Spleen (tissue), 11 donors: ENCODE measurements around the gene PTPRT. TPM values are rescaled to one million over a fixed set of nuclear protein-coding genes. Genes with fewer than 3 reads are reported as not detected.

ENCODE experiments used
- DNase-seq: peaks from one replicate; pipeline ENCODE4 v3.0.0-alpha.2; 2020
- H3K27ac ChIP-seq, 8 donors: fragments of 200-600 bp; sonication (generic) in 7 of 8; 1 replicate in 4 of 8; 2 replicates in 4 of 8; pipeline versions ENCODE4 v1.5.0 to v1.8.0; 2016 to 2021; ENCODE audit warnings: inconsistent platforms in 4 of 8, mild to moderate bottlenecking in 4 of 8, moderate library complexity in 1 of 8
- H3K27me3 ChIP-seq, 7 donors: fragments of 200-600 bp; sonication (generic) in 6 of 7; replicated peaks in 1 of 7; 1 replicate in 4 of 7; 2 replicates in 3 of 7; pipeline versions ENCODE4 v1.5.0 to v1.8.0; 2016 to 2021; ENCODE audit warnings: inconsistent platforms in 3 of 7, mild to moderate bottlenecking in 1 of 7
- H3K36me3 ChIP-seq, 6 donors: fragments of 200-600 bp; sonication (generic) in 5 of 6; 1 replicate in 4 of 6; 2 replicates in 2 of 6; pipeline versions ENCODE4 v1.5.0 to v1.8.0; 2016 to 2021; ENCODE audit warnings: inconsistent platforms in 2 of 6
- H3K4me1 ChIP-seq, 6 donors: fragments of 200-600 bp; sonication (generic) in 5 of 6; 1 replicate in 3 of 6; 2 replicates in 3 of 6; pipeline versions ENCODE4 v1.5.0 to v1.8.0; 2016 to 2021; ENCODE audit warnings: inconsistent platforms in 3 of 6
- H3K4me3 ChIP-seq, 8 donors: fragments of 200-600 bp; sonication (generic) in 7 of 8; 1 replicate in 4 of 8; 2 replicates in 4 of 8; pipeline versions ENCODE4 v1.5.0 to v1.8.0; 2016 to 2021; ENCODE audit warnings: inconsistent platforms in 4 of 8, mild to moderate bottlenecking in 4 of 8, moderate library complexity in 2 of 8
- H3K9me3 ChIP-seq, 8 donors: fragments of 200-600 bp; sonication (generic) in 7 of 8; 1 replicate in 4 of 8; 2 replicates in 4 of 8; pipeline versions ENCODE4 v1.5.0 to v1.8.0; 2016 to 2021; ENCODE audit warnings: inconsistent platforms in 4 of 8
- POLR2A ChIP-seq, 3 donors: fragments of 450-650 bp; IDR thresholded peaks; one replicate each; pipeline ENCODE4 v1.5.1; 2017; ENCODE audit warnings: antibody characterized with exemption in 3 of 3, mild to moderate bottlenecking in 1 of 3
- POLR2AphosphoS5 ChIP-seq, 3 donors: sonication (generic); formaldehyde crosslinking; IDR thresholded peaks; one replicate each; pipeline ENCODE4 v1.5.1; 2017; ENCODE audit warnings: antibody characterized with exemption in 3 of 3
- WGBS, 5 donors: extraction: QIAGEN DNeasy Blood & Tissue Kit in 3 of 5; methylation state at CpG; one replicate each; pipeline versions ENCODE4 v1.1.5 to v1.1.7; 2013 to 2018; 5-methylcytosine and 5-hydroxymethylcytosine counted together
- intact Hi-C: fragments of 100-400 bp; cut with DNase I; formaldehyde crosslinking; loops from one replicate; pipeline ENCODE4 v1.15.0; 2023; ENCODE audit warnings: low total_unique reads
- polyA plus RNA-seq, 3 donors: library from polyadenylated mRNA; stranded (reverse); fragments of 200-250 nt; gene quantifications; one replicate each; pipeline ENCODE4 v1.2.1, GENCODE V29; 2013
- total RNA-seq, 7 donors: library from RNA; depleted of rRNA in 3 of 7; stranded (reverse); fragments of >200 nt in 3 of 7; fragmentation: NEBNext Ultra II Directional in 4 of 7; extraction: Animal tissue kit (Norgen Biotek cat#: 25700) in 4 of 7; gene quantifications; one replicate each; pipeline versions ENCODE4 v1.1.0 to v1.2.1, GENCODE V29; 2016 to 2021
- TF ChIP-seq, protein P1 (sequence below), 11 experiments: fragments of 200-600 bp in 7 of 11; fragments of 450-650 bp in 4 of 11; sonication (generic) in 4 of 11; IDR thresholded peaks in 8 of 11; conservative IDR thresholded peaks in 3 of 11; 1 replicate in 7 of 11; 2 replicates in 4 of 11; pipeline versions ENCODE4 v1.4.0 to v1.8.0; 2016 to 2021; ENCODE audit warnings: antibody characterized with exemption in 11 of 11, inconsistent platforms in 4 of 11, mild to moderate bottlenecking in 1 of 11
- donor health status: healthy with polysubstance abuse.
- donor health status: DM: no; HTN: no; CAD: no; lungs with moderate emphysema.
- donor health status: DM: no; HTN: no; CAD: no.
- donor health status: Bipolar disorder and iron deficiency.
- donor health status: healthy.
- donor health status: DM: no; HTN: no; CAD: no.
- donor health status: DM: yes; HTN: yes; CAD: no.

Gene PTPRT
- total and polyA plus RNA-seq, 10 donors, result 0.02 to 4.7 (median 1.2) TPM

DNA sequence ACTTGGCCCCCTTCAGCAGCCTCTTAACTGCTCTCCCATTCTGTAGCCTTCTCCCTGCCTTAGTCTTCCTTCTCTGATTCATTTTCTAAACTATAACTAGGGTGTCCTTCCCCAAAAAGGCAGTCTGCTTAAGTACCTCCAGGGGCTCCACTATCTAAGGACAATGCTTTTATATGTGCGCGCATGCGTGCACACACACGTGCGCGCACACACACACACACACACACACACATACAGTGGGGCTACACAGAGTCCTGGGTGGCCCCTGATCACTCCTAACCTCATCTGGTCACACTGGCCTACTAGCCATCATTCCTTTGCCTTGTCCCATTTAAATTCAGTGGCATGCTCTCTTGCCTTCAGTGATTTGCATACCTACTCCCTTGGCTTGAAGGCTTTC is 917.2 kb downstream of the PTPRT start:
- Histone ChIP-seq H3K4me1 (no peaks in the 10 kb centered on the region), H3K4me3 (no peak overlapping the region), H3K27ac (no peak overlapping the region), H3K9me3 (no peaks in the 10 kb centered on the region), H3K27me3 (no peaks in the 10 kb centered on the region), H3K36me3 (no peaks in the 10 kb centered on the region)
- TF ChIP-seq POLR2AphosphoS5 (IDR thresholded peaks at IDR 0.05) (no peak), POLR2A (IDR thresholded peaks at IDR 0.05) (no peak)
- TF ChIP-seq, protein P1, sequence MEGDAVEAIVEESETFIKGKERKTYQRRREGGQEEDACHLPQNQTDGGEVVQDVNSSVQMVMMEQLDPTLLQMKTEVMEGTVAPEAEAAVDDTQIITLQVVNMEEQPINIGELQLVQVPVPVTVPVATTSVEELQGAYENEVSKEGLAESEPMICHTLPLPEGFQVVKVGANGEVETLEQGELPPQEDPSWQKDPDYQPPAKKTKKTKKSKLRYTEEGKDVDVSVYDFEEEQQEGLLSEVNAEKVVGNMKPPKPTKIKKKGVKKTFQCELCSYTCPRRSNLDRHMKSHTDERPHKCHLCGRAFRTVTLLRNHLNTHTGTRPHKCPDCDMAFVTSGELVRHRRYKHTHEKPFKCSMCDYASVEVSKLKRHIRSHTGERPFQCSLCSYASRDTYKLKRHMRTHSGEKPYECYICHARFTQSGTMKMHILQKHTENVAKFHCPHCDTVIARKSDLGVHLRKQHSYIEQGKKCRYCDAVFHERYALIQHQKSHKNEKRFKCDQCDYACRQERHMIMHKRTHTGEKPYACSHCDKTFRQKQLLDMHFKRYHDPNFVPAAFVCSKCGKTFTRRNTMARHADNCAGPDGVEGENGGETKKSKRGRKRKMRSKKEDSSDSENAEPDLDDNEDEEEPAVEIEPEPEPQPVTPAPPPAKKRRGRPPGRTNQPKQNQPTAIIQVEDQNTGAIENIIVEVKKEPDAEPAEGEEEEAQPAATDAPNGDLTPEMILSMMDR (IDR thresholded peaks at IDR 0.05 in 8 of 11, conservative IDR thresholded peaks at IDR 0.05 in 3 of 11), result no peak
- intact Hi-C loops, result no loop called here
- WGBS, 5 donors, result 89 to 97% (median 94%) methylated on average over 6 of the region's 6 CpGs
- no peak for DNase-seq

- TF ChIP-seq, protein P1 (IDR thresholded peaks at IDR 0.05 in 8 of 11, conservative IDR thresholded peaks at IDR 0.05 in 3 of 11), result no peak
- TF ChIP-seq POLR2A (IDR thresholded peaks at IDR 0.05) (no peak), POLR2AphosphoS5 (IDR thresholded peaks at IDR 0.05) (no peak)
- H3K27ac ChIP-seq, result no peak overlapping the region
- no peaks in the 10 kb centered on the region for H3K4me1 ChIP-seq
- intact Hi-C loops, result no loop called here
- WGBS, 5 donors, result 32 to 41% (median 36%) methylated on average over 2 of the region's 2 CpGs
- H3K27me3 ChIP-seq, result no peaks in the 10 kb centered on the region
- DNase-seq, result no peak
- H3K36me3 ChIP-seq, result no peaks in the 10 kb centered on the region
- no peaks in the 10 kb centered on the region for H3K9me3 ChIP-seq
- no peak overlapping the region for H3K4me3 ChIP-seq
Measured at GRCh38 chr20:42270539-42270938, 919.2 kb downstream of the PTPRT start.

- no peak for DNase-seq
- 62 to 79% (median 67%) methylated on average over 4 of the region's 4 CpGs for WGBS, 5 donors
- Histone ChIP-seq H3K36me3 (no peaks in the 10 kb centered on the region), H3K4me1 (no peaks in the 10 kb centered on the region), H3K9me3 (no peaks in the 10 kb centered on the region), H3K27me3 (no peaks in the 10 kb centered on the region), H3K4me3 (no peak overlapping the region), H3K27ac (no peak overlapping the region)
- TF ChIP-seq, protein P1 (IDR thresholded peaks at IDR 0.05 in 8 of 11, conservative IDR thresholded peaks at IDR 0.05 in 3 of 11), result no peak
- no peak for TF ChIP-seq POLR2AphosphoS5 (IDR thresholded peaks at IDR 0.05)
- no peak for TF ChIP-seq POLR2A (IDR thresholded peaks at IDR 0.05)
- intact Hi-C loops, result no loop called here
Measured at GRCh38 chr20:42267793-42268384, 921.8 kb downstream of the PTPRT start.

DNA sequence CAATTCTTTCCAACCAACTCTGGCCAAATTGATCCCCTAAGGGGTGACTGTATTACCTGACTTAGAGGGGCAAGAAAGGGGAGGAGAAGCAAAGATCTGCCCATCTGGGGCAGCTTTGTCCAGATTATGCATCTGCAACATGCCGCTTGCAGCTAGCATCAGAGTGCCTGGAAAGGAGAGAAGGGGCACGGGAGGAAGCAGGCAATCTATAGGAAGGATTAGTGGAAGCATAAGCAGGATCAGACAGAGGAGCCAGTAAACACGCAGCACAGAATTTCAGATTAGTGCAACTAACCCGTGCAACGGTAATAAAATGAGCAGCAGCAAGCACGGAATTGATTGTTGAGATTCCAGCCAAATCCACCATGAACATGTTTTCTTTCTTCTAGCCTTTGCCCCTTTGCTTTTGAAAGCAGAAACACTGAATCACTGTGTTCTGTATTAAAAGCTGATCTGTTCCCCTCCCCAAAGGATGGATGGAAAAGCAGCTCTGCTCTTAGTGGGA is 927.9 kb downstream of the PTPRT start:
- no peak overlapping the region for H3K4me3 ChIP-seq
- intact Hi-C loops, result no loop called here
- 79 to 91% (median 89%) methylated on average over 6 of the region's 6 CpGs for WGBS, 5 donors
- peaks cover 0 to 3% (median 0%) of the 10 kb centered on the region in 8 donors for H3K9me3 ChIP-seq
- H3K27ac ChIP-seq, result no peak overlapping the region
- no peaks in the 10 kb centered on the region for H3K27me3 ChIP-seq
- no peak for DNase-seq
- no peaks in the 10 kb centered on the region for H3K36me3 ChIP-seq
- no peaks in the 10 kb centered on the region for H3K4me1 ChIP-seq
- TF ChIP-seq POLR2AphosphoS5 (IDR thresholded peaks at IDR 0.05), result no peak
- no peak for TF ChIP-seq POLR2A (IDR thresholded peaks at IDR 0.05)
